Measurements from ENCODE around the gene ZNF891.

- TF ChIP-seq CTCF (IDR thresholded peaks at IDR 0.05) (no peak), POLR2A (IDR thresholded peaks at IDR 0.05) (no peak), POLR2AphosphoS5 (IDR thresholded peaks at IDR 0.05; ENCODE audit: insufficient read depth in 1 of 2, low read depth in 1 of 2) (no peak)
Observed at GRCh38 chr12:133172491-133172890, 42.4 kb upstream of the ZNF891 start.

All from vagina (tissue), 2 donors.